Gastrocnemius medialis (tissue), 4 donors: Measurements from ENCODE around the gene RPL34. TPM values are rescaled to one million over a fixed set of nuclear protein-coding genes. Genes with fewer than 3 reads are reported as not detected.

ENCODE experiments used
- total RNA-seq, 4 donors: library from RNA; depleted of rRNA; stranded (reverse); fragments of >200 nt; gene quantifications; one replicate each; pipeline versions ENCODE4 v1.1.0 to v1.2.3, GENCODE V29; 2016

Gene RPL34
- total RNA-seq, 4 donors from 2014 or later, result 419 to 608 (median 540) TPM

Other genes with a start within 250 kb of the RPL34 start
- 10 to 100 TPM; 15.5 to 25.0 (median 23.2) TPM for gene OSTC, start 30.0 kb downstream of the RPL34 start, total RNA-seq
- 1 to 10 TPM in 1 of 4 donors, not detected in 3; 2.2 TPM for gene ETNPPL, start 142.5 kb downstream of the RPL34 start, total RNA-seq